GM03348 (cell line): ENCODE results near the gene STMN3.
"Not testable (repeated sequence)": the region's sequence is repeated elsewhere in the genome, so short reads cannot be mapped to it uniquely, and the experiment has no call there.

Experiments
- DNase-seq: peaks from one replicate; pipeline ENCODE4 v3.0.0; 2012; ENCODE audit warnings: low spot score

Gene STMN3

DNA sequence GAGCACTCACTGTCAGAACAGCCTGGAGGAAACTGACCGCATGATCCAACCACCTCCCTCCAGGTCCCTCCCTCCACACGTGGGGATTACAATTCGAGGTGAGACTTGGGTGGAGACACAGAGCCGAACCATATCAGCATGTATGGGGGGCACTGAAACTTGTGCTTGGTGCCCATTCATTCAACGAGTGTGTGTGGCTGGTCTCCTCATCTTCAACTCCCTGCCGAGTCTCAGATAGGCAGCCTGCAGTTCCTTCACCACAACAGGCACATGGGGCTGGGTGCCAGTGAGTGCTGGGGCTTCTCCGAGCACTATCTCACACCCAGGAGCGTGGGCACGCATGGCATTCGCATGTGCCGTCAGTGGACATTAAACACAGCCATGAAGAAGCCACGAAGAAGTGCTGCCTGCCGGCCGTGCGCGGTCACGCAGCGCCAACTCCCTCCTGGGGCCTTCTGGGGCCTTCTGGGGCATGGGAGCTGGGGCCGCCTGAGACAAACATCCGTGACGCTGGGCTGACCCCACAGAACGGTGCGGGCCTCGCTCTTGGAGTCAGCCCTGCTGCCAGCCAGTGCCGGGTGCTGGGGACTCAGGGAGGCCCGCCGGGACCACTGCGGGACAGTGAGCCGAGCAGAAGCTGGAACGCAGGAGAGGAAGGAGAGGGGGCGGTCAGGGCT is 4.2 kb upstream of the STMN3 start:
- peak; percentile 33 for DNase-seq

DNA sequence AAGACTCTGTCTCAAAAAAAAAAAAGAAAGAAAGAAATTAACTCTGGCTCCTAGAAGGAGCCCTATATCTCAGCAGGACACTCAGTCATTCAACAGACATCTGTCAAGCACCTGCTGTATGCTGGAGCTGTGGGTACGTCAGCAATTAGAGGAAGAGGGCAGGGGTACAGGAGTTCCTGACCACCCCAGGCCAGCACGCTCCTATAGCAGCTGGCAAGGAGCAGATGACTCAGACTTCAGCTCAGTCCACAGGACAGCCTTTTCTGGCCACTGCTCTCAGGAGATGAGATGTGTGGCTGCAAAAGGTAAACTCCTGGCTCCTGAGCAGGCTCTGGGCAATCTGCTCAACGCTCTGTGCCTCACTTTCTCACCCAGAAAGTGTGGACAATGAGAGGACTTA is 3.2 kb upstream of the STMN3 start:
- DNase-seq, result no peak

DNA sequence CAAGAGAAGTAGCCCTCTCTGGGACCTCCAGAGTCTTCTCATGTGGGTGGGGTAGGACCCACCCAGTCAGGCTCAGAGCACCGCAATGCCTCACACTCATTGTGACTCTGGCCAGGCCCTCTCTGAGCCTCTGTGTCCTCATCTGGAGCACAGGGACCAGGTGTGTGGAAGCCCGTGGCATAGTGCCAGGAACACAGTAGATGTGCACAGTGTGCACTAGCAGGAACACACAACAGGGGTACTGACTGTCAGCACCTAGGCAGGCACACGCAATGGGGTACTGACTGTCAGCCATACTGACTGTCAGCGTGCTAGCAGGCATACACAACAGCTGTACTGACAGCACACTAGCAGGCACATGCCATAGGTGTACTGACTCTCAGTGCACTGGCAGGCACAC is 2.0 kb upstream of the STMN3 start:
- no peak for DNase-seq

DNA sequence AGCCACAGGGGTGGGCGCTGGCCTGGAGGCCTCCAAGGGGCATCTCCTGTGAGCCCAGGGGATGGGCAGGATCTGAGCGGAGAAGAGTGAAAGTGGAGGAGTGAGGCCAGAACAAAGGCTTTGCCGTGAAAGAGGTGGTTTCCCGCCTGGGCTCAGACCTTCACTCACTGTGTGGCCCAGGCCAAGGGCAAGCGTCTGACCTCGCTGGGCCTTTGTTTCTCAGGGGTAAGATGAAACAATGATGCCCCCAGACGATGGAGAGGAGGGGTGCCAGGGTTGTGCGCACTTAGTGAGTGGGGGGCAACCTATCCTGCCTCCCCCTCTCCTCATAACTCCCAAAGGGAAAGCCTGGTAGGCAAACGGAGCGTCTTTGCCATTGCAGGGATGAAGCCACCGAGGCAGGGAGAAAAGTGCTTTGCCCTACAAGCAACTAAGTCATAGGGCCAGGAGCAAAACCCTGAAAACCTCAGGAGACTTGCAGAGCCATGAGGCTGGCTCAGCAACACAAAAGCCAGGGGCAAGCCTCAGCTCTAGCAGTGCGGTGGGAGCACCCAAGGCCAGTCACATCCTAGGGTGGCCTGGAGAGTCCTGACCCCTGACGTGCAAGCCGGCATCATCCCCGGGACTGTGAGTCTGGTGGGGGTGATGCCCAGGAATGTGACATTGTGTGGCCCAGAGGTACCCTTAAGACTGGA is 897 bp upstream of the STMN3 start:
- DNase-seq, result no peak

DNA sequence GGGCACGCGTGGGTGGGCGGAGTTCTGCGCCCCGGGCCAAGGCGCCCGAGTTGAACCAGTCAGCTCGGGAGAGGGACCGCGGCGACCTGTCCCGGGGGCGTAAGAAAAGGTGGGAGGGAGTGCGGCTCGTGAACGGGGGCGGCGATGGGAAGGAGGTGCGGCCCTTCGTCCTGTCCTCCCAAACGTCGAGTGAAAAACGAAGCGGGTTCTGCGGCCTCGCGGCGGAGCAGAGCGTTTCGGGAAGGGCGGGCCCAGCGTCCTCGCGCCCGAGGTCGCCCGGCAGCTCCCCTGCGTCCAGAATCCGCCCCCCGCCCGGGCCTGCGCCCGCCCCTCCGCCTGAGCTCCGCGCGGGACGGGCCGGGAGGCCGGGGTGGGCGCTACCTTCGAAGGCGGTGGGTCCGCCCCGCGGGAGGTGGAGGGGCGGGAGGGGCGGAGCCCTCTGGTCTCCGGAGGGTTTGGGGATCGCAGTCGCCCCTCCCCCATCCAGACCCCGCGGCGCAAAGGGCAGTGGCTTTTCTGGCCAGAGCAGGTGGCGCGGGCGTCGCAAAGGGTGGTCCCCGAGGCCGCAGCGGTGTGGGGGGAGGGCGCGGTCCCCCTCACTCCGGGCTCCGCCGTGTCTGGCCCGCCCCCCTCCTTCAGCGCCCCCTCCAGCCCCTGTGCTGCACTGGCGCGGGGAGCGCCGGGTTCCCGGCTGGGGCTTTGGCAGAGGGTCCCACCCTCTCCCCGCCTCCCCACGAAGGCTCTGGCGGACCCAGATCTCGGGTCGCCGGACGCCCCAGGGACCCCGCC is 838 bp downstream of the STMN3 start:
- DNase-seq, result peak; percentile 21

DNA sequence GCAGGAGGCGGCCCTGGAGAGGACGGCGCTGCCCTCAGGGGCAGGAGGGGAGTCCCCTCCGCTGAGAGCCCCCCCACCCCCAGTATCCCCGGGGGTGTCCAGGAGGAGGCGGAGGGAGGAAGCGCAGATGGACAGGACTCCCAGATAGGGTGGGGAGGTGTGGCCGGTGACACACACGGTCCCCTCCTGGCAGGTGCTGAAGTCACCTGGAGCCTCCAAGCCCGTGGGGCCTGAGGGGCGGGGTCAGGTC is 1.4 kb downstream of the STMN3 start:
- no peak for DNase-seq

DNA sequence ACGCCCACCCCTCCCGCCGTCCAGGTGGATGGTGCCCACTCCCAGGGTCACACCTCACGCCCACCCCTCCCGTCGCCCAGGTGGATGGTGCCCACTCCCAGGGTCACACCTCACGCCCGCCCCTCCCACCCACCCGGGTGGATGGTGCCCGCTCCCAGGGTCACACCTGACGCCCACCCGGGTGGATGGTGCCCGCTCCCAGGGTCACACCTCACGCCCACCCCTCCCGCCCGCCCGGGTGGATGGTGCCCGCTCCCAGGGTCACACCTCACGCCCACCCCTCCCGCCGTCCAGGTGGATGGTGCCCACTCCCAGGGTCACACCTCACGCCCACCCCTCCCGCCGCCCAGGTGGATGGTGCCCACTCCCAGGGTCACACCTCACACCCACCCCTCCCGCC is 2.7 kb downstream of the STMN3 start:
- not testable (repeated sequence) for DNase-seq

DNA sequence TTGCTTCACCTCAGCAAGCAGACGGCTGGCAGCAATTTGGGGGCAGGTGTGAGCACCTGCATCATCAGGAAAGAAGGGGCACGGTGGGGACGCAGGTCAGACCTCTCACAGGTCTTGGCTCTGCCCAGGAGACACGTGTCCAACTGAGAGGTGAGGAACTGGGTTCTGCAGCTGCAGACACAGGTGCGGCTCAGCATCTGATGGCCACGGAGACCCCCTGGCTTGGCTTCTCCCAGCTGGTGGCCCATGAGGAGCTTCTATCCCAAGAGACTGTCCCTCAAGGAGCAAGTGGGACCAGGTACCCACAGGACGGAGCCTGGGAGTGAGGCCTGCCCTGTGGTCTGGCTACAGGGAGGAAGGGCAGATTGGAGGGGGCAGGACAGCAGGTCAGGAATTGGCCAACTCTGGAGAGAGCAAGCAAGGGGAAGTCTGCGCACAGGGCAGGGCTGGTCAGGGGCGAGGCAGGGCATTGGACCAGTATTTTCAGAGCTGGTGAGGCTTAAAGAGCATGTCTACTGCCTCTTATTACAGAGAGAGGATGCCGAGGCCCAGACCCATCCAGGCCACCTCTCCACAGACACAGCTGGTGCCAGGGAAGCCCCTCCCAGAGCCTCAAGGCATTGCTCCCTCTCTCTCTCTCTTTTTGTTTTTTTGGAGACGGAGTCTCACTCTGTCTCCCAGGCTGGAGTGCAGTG is 4.2 kb downstream of the STMN3 start:
- DNase-seq, result no peak

DNA sequence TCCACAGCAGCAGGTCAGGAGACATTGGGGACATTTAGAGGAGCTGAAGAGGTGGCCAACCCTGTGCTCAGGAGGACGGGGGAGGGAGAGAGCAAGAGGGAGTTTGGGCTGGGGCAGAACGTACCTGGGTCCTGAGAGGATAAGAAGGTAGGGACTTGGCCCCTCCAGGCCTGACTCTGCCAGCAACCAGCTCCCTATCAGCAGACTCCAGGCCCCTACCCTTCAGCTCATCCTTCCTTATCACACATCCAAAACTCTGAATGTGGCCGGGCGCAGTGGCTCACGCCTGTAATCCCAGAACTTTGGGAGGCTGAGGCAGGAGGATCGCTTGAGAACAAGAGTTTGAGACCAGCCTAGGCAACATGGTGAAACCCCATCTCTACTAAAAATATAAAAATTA is 5.0 kb downstream of the STMN3 start:
- DNase-seq, result no peak

DNA sequence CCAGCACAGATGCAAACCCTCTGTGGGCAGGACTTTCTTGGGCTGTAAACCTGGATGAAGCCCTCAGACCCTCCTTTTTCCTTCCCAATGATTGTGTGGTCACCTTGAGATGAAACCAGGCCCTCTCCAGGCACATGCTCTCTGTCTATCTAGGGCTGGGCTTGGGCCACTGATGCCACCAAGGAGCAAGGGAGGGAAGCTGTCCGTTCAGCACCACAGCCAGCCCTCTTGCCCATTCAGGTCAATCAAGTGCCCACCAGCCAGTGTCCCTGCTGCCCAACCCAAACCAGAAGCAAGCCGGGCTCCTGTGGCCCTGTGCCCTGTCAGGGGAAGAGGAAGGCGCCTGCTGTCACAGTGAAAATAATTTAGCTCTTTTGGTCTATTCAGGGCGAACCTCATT is 8.0 kb downstream of the STMN3 start:
- DNase-seq, result no peak

DNA sequence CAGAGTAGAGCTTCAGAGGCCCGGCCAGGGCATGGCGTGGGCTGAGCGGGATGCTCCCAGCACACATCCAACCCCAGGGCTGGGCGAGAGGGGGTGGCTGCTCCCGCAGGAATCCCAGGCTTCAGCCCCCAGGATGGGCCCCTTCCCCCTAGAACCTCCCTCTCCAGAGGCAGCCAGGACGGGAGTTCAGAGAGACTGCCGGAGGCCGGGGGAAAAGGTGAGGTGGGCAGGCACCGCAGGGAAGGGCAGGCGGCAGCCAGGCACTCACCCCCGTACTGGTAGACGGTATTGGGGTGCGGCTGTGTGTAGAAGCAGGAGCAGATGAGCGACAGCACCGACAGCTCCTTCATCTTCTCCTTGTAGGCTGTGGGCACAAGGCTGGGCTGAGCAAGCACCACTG is 9.3 kb downstream of the STMN3 start:
- no peak for DNase-seq

DNA sequence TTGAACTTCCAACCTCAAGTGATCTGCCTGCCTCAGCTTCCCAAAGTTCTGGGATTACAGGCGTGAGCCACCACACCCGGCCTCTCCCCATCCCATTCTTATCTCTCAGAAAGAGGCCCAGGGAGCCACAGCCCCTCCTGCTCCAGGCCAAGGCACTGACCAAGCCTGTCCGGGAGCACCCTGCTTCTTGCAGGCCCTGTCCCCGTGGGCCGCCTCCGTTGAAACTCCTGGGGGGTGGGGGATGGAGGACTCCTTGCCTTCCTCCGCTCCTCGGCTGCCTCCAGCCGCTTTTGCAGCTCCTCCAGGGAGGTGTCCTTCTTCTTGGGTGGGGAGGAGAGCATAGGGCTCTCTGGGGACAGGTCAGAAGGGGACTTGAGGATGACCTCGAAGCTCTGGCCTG is 9.7 kb downstream of the STMN3 start:
- no peak for DNase-seq

DNA sequence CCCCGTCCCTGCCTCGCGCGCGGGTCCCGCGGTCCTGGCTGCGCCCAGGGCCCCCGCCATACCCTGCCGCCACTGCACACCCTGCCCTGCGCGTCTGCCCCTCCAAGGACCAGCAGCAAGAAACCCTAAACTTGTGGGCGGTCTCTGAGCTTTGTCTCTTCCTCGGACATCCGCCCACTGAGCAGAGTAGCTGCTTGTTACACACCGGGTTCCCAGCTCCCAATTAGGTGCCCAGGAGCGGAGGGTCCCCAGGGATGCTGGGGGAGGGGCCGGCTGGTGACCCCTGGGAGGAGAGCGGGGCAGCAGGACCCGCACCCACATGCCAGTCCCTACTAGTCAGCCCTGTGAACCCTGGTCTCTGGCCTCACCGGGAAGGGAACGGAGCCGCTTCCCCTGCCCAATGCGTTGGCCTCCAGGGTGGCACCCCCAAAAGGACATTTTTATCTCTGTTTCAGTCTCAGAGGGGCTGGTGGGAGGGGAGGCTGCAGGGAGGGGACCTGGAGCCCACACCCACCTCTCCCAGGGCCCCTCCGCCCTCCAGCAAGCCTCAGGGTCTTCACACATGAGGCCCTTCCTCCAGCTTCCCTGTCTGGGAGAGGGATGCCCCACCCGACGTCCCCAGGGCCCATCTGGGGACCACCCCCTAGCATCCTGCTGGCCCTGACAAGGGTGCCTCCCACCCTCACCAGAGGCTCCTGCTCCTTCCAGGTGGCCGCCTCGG is 10.5 kb downstream of the STMN3 start:
- DNase-seq, result no peak

DNA sequence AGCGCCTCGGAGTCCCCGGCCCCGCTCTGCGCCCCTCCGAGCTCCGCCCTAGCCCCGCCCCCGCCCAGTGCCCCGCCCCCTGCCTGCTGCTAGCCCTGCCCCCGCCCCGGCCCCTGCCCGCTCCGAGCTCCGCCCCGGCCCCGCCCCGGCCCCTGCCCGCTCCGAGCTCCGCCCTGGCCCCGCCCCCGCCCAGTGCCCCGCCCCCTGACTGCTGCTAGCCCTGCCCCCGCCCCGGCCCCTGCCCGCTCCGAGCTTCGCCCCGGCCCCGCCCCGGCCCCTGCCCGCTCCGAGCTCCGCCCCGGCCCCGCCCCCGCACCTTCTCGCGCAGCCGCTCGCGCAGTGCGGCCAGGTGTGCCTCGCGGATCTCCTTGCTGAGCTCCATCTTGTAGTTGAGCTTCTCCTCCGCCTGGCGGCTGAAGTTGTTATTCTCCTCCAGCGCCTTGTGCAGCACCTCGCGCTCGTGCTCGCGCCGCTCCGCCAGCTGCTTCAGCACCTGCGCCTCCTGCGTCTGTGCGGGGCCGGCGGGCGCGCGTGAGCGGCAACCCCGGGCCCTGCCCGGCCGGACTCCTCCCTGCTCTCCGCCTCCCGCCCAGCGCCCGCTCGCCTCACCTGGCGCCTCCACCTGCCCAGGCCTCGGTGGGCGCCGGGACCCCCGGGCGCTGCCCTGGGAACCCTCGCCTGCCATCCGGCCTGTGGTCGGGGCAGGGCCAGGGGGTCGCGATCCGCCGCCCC is 11.3 kb downstream of the STMN3 start:
- DNase-seq, result peak; percentile 91

DNA sequence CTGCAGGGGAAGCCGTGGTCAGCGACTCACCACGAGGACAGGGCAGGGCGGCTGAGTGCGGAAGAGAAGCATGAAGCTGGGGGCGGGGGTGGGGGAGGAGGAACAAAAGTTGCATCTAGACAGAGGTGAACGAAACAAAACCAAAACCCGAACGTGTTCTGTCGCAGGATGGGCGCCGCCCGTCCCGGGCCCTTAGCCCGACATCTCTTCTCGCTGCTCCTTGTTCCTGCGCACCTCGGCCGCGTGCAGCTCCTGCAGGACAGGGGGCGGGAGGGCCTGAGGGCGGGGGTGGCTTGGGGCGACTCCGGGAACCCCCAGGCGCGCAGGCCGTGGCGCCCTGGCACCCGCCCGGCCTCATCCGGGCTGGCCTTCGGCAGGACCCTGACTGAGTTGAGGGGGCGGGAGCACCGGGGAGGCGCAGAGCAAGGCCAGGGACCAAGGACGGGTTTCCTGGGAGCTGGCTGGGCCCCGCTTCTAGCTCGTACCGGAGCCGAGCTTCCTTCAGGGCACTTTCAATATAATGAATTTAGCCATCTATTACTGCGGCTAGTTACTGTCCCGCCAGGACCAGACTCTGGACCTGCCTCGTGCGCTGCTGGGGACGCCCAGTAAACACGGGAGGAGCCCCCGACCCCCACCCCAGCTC is 12.0 kb downstream of the STMN3 start:
- no peak for DNase-seq

DNA sequence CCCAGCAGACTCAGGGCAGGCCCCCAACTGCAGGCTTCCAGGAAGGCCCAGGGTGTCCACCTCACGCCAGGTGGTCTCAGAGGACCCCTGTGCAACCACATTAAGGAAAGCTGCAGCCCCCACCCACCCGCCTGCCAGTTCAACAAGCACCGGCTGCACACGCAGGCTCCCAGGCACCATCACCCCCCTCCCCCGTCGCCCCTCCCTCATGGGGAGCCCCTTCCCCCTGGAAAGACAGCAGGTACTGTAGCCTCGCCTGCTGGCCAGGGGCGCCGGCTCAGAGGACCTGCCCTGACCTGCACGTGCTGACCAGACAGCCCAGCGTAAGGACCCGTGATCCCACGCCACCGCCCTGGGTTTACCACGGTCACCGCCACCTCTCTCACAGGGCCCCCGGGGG is 12.5 kb downstream of the STMN3 start:
- DNase-seq, result not testable (repeated sequence)

DNA sequence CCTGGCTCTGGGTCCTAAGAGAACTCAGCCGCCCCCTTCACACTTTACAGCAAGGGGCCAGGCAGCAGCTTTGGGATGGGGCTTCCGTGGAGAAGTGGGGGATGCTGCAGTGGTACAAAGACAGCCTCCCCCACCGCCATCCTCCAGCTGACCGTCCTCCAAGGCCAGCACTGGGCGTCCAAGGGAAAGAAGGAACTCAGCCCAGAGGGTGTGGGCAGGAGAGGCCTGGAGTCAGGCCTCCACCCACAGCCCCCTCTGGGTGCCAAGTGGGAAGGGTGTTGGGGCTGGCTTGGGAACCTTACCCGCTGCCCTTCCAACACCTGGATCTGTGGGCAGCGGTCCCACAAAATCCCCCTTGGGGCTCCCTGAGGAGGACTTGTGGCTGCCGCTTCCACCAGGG is 13.1 kb downstream of the STMN3 start:
- DNase-seq, result no peak

DNA sequence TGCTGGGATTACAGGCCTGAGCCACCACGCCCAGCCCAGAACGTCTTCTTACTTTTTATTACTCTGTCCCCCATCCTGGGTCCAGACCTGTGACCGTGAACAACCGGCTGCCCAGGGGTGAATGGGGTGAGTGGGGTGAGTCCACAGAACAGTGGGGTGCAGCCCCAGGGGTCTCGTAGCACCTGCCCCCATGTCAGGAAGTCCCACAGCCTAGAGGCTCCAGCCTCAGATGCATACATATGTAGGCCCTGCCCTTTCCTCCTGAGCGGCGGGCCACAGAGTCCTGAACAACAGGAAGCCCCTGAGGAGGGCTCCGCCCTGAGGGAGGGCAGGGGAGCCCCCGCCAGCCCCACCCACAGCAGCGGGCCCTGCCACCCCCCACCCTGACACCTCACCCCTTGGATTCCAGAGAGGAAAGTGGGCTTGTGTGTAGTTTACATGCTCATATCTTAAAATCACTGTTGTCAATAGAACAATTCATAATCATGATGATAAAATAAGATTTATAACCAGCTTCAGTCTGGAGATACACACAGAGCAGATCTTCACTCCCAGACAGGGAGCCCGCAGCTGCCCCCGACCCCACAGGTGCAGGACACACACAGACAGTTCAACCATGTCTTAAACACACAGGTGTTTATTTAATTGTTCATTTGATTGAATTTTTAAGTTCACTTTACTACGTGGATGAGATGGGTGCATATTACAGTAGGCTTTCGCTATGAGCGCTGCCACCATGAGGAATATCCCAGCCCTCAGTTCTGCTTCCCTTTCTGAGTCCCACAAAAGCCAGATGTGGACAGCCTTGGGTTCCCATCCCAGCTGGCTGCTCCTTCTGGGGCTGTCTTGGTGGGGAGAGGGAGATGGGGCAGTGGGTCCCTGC is 13.9 kb downstream of the STMN3 start:
- no peak for DNase-seq

DNA sequence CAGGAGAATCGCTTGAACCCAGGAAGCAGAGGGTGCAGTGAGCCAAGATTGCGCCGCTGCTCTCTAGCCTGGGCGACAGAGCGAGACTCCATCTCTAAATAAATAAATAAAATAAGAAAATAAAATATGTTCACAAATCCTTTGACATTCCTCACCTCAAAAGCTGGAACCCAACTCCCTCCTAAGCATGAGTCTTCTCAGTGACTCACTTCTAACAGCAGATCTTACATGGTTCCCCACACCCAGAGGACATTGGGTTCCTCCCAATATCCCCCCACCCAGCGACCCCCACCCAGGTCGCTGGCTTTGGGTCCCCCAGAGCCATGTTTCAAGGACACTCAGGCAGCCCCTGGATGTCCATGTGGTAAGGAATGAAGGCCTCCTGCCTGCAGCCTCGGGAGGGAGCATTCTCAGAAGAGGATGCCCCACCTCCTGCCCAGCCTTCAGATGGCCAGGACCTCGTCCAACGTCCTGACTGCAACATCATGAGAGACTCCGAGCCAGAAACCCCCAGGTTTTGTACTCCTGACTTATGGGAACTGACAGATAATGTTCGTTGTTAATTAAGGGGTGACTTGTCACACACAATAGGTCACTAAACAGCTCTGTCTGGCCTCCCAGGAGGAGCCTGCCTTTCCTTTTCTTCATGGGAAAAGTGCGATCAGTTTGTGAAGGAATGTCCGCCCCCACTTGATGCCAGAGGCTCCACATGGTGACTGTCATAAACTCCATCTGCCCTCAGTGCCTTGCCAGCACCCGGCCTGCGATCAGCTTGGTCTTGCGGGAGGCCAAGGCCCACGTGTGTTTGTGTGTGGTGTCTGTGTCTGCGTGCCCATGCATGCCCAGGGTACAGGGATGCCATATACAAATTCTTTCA is 16.2 kb downstream of the STMN3 start:
- no peak for DNase-seq
